ENCODE results near the gene REST. TPM values are rescaled to one million over a fixed set of nuclear protein-coding genes. Genes with fewer than 3 reads are reported as not detected.

Gene REST
- polyA plus RNA-seq, 1 experiment = 13.2 TPM

DNA sequence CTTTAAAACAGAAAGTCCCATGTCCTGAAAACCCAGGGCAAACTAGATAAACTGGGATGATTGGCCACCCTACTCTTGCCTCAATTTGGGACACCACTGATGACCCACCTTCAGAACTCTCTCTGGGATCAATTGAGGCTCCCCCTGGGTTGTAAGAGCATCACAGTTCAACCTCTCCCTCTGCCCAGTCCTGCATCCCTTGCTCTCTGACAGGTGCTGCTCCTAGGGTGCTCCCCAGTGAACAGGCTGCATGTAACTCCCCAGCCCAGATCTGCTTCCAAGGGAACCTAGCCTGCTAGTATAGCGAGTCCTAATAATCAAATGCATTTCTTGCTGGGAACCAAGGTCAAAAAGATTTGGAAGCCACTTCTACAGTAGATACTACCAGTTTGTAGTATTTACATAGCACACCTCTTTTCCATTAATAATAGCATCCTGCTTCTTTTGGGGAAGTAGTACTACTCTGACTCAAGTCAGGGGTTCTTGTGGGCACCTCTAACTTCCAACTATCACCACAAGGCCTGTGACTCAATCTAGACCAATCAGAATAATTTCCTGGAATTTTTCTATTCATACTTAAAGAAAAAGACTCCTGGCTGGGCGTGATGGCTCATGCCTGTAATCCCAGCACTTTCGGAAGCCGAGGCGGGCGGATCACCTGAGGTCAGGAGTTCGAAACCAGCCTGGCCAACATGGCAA, 44.1 kb upstream of the REST start:
- no peak for DNase-seq (ENCODE audit: low read depth)
- CTCF ChIA-PET = no interaction called here

GRCh38 chr4:56870946-56871345, 36.8 kb upstream of the REST start:
- POLR2A ChIA-PET = no interaction called here
- Histone ChIP-seq H3K27me3 (ENCODE audit: control insufficient read depth, insufficient read depth, low read length) (no peaks in the 10 kb centered on the region), H3K36me3 (ENCODE audit: control insufficient read depth, insufficient read depth, low read length) (no peaks in the 10 kb centered on the region), H3K4me3 (ENCODE audit: low read depth, low read length) (no peak overlapping the region)
- CTCF ChIA-PET = interaction anchor here (1.0 to 1.2 kb wide), 2 partner anchors 22 to 292 kb away, joined by 3 read pairs; no protein-coding TSS in a partner anchor
- peak; percentile 66 for DNase-seq (ENCODE audit: low read depth)
- TF ChIP-seq, protein P1, sequence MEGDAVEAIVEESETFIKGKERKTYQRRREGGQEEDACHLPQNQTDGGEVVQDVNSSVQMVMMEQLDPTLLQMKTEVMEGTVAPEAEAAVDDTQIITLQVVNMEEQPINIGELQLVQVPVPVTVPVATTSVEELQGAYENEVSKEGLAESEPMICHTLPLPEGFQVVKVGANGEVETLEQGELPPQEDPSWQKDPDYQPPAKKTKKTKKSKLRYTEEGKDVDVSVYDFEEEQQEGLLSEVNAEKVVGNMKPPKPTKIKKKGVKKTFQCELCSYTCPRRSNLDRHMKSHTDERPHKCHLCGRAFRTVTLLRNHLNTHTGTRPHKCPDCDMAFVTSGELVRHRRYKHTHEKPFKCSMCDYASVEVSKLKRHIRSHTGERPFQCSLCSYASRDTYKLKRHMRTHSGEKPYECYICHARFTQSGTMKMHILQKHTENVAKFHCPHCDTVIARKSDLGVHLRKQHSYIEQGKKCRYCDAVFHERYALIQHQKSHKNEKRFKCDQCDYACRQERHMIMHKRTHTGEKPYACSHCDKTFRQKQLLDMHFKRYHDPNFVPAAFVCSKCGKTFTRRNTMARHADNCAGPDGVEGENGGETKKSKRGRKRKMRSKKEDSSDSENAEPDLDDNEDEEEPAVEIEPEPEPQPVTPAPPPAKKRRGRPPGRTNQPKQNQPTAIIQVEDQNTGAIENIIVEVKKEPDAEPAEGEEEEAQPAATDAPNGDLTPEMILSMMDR (IDR thresholded peaks at IDR 0.05; ENCODE audit: insufficient read depth, low read depth, low read length) = no peak

More for the DNA sequence above, 44.1 kb upstream of the REST start:
- TF ChIP-seq, protein P1 (IDR thresholded peaks at IDR 0.05; ENCODE audit: insufficient read depth, low read depth, low read length) = no peak
- no peaks in the 10 kb centered on the region for H3K36me3 ChIP-seq (ENCODE audit: control insufficient read depth, insufficient read depth, low read length)
- H3K4me3 ChIP-seq (ENCODE audit: low read depth, low read length) = no peak overlapping the region
- POLR2A ChIA-PET = no interaction called here
- H3K27me3 ChIP-seq (ENCODE audit: control insufficient read depth, insufficient read depth, low read length) = no peaks in the 10 kb centered on the region

DNA sequence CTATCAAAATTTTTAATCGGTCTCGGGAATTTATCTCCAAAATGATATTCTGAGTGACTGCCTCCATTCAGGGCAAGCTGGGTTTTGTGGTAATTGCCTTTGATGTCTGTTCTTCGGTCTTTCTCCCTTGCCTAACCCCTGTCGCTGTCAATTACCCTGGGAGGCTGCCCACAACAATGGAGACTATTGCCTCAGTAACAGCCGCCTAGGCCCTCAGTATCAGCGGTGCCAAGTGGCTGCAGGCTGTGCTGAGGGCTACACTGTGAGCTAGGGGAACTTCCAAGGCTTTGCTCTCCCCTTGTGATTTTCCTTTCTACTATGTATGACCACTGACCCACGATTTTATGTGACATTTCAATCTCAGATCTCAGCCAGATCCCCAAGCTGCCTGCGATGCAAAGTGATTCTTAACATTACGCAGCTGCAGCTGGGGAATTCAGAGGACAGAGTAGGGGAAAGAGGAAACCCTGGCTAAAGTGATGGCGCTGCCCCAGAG, 36.3 kb upstream of the REST start:
- TF ChIP-seq, protein P1 (IDR thresholded peaks at IDR 0.05; ENCODE audit: insufficient read depth, low read depth, low read length) = no peak
- no peaks in the 10 kb centered on the region for H3K27me3 ChIP-seq (ENCODE audit: control insufficient read depth, insufficient read depth, low read length)
- H3K36me3 ChIP-seq (ENCODE audit: control insufficient read depth, insufficient read depth, low read length) = no peaks in the 10 kb centered on the region
- DNase-seq (ENCODE audit: low read depth) = no peak
- ChIA-PET POLR2A (no interaction called here), CTCF (interaction anchor here (1.0 to 1.2 kb wide), 2 partner anchors 23 to 292 kb away, joined by 3 read pairs; no protein-coding TSS in a partner anchor)
- H3K4me3 ChIP-seq (ENCODE audit: low read depth, low read length) = no peak overlapping the region

GRCh38 chr4:56874166-56874565, 33.5 kb upstream of the REST start:
- H3K4me3 ChIP-seq (ENCODE audit: low read depth, low read length) = no peak overlapping the region
- POLR2A ChIA-PET = no interaction called here
- DNase-seq (ENCODE audit: low read depth) = no peak
- TF ChIP-seq, protein P1 (IDR thresholded peaks at IDR 0.05; ENCODE audit: insufficient read depth, low read depth, low read length) = no peak
- no peaks in the 10 kb centered on the region for H3K27me3 ChIP-seq (ENCODE audit: control insufficient read depth, insufficient read depth, low read length)
- CTCF ChIA-PET = no interaction called here
- H3K36me3 ChIP-seq (ENCODE audit: control insufficient read depth, insufficient read depth, low read length) = no peaks in the 10 kb centered on the region

DNA sequence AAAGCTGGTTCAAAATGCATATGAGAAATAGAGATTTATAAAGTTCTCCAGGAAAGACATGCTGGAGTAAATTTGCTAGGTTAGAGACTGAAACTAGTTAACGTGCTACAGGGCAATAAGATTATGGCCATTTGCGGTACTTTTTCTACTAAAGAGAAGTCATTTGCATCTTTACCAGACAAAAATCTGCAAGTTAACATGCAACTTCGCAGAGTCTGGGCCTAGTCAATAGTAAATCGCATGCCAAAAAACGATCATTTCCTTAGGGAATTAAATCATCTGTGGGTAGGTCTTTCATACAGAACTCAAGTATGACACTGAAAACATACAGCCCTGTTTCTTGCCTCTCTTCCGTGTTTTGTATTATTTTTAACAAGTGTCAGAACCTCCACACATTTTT, 32.8 kb upstream of the REST start:
- no peaks in the 10 kb centered on the region for H3K36me3 ChIP-seq (ENCODE audit: control insufficient read depth, insufficient read depth, low read length)
- CTCF ChIA-PET = no interaction called here
- TF ChIP-seq, protein P1 (IDR thresholded peaks at IDR 0.05; ENCODE audit: insufficient read depth, low read depth, low read length) = no peak
- H3K4me3 ChIP-seq (ENCODE audit: low read depth, low read length) = no peak overlapping the region
- no peak for DNase-seq (ENCODE audit: low read depth)
- POLR2A ChIA-PET = no interaction called here
- H3K27me3 ChIP-seq (ENCODE audit: control insufficient read depth, insufficient read depth, low read length) = no peaks in the 10 kb centered on the region
